ENCODE measurements around the gene HOXB7.

HOXB7 gene

DNA sequence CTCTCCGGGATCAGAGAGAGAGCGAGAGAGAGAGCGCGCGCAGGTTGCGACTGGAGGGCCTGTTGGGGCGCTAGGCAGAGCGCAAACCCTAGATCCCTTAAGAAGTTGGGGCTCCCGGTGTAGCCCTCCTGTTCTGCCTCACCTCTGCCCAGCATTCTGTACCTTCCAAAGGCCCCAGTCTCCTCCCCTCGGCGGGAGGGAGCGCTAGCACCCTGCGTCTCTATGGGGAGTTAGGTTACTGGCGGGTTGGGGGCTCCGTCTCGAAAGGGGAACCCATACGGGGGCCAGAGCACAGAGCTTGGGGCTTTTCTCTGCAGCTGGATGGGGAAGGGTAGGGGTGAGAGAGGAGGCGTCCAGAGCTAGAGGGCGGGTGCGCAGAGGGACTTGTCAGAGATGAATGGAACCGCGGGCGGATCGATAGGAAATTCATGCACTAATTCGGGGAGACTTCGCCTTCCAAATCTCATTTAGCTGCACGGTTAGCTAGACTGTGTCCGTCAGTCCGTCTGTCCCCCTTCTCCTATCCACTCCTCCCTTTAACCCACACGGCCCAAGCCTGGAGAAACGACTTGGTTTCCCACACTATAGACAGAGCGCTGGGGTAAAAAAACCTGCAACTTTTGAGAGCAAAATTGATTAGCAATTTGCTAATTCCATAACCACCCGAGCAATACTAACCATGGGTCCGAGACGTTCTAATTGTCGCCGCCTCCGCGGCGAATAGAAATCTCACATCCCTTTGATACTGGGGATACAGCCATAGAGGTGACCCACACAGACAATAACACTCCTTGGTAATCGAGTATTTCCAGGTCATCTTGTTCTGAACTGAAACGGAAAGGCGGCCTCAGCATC, 32.0 kb downstream of the HOXB7 start:
- no peak for DNase-seq

DNA sequence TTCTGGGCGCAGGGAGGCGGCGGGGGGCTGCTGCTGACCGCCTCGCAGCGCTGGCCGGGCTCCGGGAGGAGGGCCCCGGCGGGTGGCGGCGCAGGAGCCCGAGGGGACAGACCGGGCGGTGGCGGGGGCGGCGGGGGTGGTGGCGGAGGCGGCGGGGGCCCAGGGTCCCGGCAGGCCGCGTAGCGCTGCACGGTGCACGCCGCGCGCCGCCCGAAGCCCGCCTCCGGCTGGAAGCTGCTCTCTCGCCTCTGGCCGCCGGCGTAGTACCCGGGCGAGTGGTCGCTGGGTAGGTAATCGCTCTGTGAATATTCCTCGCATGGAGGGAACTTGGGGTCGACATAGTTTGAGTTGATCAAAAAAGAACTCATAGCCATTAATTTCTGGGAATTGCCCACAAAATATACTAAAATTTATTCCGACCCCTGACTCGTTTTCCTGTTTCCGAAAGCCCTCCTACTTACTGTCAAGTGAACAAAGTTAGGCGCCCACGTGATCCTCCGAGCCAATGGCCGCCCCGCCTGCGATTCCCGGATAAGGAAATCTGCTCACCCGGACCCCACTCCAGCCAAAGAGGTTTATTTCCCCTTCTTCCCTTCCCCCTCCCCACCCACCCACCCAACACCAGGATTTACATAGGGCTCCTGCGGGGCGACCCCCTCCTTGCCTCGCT, 32.7 kb downstream of the HOXB7 start, which contains the start of gene HOXB4:
Gene HOXB4 (minus strand): TSS at position 405 of the 670 bp plus-strand sequence. CDS start 31 bp downstream, at position 374.
- DNase-seq: peak; percentile 77

DNA sequence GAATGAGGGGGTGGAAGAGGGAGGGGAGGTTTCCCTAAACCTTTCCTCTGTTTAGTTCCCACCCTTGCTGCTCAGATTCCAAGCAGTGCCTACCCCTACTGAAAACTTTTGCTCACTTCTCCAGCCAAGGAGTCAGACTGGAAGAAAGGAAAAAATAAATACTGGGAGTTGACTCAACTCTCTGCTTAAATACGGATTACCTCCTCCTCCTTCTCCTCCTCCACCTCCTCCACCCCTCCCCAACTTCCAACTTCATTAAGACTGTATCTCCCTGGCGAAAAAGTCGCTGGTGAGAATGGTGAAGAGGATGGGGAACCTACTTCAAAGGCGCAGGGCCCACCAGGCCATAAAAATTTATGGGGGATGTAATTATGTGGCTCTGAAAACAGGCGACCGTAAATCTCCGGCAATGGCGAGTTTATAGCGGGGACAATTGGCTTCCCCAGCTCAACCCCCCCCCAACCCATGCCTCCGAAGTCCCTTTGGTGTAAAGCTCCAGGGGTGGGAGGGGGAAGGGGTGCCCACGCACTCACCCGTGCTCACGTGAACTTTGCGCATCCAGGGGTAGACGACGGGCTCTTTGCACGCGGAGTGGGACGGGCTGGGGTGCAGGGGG, 33.4 kb downstream of the HOXB7 start:
- peak; percentile 37 for DNase-seq

DNA sequence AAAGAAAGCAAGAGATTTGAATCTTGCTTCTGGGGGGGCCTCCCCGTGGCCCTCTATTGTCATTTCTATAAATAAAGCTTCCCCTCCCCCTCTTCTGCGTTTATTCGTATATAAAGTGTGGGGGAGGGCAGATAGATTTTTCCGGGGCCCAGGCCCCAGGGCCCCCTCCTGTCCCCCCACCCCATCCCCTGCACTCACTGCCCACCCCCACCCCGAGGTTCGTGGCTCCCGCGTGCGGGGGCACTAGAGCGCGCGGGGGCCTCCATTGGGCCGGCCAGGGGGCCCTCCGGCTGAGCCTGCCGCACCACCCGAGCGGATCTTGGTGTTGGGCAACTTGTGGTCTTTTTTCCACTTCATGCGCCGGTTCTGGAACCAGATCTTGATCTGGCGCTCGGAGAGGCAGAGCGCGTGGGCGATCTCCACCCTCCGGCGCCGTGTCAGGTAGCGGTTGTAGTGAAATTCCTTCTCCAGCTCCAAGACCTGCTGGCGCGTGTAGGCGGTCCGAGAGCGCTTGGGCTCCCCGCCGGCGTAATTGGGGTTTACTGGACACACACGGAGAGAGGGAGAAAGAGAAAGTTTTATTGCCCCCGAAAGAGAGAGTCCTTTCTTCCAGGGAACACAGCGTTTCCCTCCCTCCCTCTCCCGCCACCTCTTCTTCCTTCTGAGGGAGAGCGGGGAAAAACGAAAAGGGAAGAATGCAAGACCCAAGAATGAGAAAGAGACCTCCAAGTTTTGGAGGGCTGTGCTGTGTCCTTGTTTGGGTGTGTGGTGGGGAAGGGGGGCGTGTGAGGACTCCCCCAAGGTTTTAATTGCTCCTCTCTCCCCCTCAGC, 34.1 kb downstream of the HOXB7 start:
- DNase-seq: no peak

DNA sequence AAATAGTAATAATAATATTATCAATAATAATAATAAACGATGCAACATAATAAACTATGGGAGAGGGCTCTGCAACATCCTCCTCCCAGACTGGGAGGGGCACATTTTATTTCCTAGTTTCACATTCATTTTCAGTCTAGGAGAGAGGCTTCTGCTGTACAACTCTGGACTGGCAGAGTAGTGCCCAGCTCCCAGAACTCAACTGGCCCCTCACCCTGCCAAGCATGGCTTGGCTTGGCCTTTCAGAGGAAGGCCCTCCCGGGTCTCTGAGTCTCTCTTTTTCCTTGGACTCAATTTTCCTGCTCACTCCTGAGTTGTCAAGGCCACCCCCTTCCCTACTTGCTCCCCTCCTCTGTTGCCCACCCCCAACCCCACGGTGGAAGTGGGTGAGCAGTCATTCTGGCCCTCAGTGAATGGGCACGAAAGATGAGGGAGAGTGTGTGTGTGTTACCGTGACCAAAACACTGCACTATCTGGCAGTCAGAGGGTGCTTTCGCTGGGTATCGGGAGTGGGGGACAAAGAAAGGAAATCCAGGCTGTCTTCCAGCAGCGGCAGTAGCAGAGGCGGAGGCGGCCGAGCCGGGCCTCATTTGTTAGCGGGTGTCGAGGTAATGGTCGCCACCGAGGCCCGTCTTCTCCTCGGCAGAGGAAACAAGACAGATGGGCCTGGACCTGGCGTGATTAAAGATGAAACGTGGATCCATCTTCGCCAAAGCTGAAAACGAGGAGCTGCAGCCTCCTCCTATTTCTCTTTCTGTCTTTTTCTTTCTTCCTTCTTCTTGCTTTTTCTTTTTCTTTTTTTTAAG, 34.9 kb downstream of the HOXB7 start:
- DNase-seq: no peak

DNA sequence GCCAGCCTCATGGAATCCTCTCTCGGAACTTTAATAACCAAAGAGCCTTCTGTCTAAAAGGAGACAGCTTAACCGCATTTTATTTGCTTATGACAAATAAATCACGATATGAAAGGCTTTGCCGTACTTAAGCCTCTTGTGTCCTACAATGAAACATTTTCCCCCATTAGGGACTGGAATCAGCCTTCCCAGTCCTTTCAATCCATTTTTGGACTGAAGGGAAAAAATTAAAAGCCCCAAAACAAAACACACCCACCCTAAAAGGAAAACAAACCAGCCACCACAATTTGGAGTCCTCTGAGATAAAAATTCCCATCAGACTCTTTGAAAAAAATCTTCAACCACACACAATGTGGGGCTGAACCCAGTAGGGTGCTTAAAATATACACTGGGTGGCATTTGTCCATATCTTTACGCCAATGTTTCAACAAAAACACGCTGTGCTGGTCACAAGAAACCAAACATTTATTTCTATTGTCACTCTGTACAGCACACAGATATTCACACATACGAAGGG, 35.7 kb downstream of the HOXB7 start:
- DNase-seq: no peak

DNA sequence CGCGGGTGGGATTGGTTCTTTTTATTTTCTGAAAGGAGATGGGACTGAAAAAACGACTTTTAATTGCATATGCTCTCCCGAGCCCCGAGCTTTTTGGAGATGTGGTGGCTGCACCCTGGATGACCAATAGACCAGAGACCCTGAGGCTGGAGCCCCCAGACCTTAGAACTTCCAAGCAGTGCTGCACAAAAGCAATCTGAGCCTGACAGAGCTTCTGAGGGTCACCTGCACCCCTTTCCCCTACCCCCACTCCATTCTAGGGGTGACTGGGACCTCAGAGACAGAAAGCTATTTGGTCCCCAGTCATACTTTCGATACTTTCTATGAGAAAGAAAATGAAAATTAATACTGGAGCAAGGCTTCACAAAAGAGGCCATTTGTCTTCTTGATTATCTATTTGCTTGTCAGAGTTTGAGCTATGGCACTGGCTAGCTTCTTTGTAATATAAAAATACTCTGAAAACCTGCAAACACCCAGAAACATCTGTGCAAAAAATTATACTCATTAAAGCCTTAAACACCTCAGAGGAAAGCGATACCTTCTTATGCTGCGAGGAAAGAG, 36.2 kb downstream of the HOXB7 start:
- no peak for DNase-seq

DNA sequence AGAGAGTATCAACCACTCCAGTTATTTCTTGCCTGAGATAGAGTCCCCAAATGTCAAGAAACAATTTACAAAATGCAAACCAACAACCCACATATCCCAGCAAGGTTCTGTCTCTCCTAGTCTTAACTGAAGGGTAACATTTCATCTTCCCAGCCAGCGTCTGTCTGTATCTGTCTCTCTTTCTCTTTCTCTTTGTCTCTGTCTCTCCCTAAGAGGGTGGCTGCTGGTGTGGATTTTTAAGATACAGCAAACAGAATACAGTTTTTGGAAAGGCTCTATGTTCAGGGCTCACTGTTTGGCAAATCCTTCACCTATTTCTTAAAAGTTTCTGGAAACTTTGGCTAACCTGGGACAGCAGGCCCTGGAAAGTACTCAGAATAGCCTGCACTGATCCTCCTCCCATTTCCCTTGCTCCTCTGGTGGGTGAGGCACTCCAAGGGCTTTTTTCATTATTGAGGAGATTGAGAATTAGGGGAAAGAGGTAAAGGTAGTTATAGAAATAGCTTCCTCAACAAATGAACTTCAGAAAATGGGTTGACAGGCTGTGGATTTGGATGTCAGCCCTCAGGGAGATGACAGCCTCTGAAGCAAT, 38.9 kb downstream of the HOXB7 start:
- DNase-seq: no peak

DNA sequence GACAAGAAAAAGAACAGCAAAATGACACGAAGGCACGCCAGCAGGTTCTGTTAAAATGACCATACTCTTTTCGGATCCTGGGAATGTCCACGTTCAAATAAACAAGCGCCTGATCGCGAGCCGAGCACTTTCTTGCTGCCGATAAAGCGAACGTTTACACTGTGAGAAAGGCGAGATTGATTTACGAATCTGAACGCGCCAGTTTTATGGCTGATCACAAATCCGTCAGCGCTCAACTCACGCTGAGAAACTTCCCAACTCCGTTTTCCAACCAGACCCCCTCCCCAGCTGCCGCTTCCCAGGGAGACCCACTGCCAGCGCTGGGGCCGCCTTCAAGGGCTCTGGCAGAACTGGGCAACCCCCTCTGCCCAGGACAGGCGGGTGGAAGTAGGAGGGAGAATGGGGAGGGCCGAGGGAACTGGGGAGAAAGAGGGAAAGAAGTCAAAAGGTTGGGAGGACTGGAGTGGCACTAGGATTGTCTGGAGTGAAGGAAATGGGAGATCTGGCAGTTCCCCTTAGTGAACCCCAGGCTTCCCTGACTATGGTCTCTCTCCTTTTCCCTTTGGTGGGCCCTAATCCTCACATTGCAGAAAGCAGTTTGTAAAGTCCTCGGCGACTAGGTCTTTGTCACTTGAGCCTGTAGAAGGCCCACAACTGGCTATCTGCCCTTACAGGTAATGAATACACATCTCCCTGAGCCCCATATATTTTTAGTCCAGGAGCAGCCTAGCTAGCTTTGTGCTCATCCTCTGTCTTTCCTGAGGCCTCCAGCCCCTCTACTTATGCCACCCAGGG, 39.6 kb downstream of the HOXB7 start:
- no peak for DNase-seq

DNA sequence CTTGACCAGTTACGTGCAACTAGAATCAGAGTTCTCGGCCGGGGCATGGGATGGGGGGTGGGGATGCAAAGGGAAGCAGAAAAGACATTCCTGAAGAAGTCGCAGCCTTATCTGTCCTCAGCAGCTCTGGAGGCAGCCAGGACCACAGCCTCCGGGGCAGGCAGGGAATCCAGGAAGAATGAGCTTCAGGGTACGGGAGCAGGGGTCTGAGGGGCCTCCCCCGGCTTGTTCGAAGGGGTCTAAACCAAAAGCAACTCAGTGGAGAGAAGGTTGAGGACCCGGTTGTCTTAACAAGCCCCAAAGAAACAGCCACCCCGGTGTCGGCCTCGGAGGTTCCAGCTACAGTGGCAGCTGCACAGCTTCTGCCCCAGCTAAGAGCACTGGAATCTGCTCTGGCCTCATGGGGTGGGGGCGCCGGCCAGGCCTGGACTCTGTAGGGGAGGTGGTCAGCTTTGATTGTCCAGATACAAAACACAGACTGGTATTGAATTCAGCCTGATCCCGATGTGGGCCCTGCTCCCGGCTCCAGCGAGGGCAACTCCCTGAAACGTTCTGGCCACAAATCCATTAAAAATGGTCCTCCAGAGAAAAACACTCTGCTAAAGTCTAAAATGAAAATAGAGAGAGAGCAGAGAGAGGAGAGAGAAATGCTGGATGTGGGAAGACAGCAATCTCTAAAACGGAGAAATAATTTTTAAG, 40.3 kb downstream of the HOXB7 start:
- DNase-seq: no peak

DNA sequence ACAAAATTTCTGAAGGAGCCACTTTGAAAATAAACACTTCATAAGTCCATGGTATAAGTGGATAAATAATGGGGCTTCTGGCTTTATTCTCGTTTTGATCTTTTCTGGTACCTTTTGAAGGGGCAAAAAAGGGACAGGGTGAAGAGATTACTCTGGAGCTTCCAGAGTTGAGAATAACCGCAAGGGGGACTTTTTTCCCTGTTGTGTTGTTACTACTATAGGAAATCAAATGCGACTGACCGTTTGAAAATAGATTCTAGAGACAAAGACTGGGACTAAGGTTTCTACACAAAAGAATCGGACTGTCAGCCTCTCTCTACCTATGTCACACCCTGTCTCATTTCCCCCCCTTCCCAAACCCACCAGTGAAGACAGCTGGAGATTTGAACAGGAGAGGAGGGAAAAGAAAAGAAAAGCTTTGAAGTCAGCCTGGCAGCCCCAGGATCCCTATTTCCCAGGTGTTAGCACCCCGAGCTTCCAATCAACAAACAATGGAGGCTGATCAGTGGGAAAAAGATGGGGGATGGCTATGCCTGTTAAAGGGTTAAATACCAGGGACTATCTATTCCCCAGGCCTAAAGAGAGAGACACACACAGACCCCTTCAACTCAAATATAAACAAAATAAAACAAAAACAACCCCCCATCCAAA, 41.0 kb downstream of the HOXB7 start:
- no peak for DNase-seq

DNA sequence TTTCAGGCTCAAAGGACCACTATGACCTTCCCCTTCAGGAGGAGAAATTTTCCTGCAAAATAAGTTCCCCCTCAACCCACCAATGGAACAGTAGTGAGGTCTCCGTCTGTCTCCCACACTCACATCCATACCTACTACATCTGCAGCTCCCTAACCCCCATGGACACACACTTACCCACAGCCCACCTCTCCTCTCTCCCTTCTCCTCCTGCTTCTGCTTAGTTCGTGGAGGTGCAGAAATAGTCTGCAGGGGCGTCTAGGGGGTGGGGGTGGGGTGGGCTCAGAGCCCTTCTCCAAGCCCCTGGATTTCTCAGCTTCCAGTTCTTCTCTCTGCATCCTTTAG, 41.6 kb downstream of the HOXB7 start:
- no peak for DNase-seq

DNA sequence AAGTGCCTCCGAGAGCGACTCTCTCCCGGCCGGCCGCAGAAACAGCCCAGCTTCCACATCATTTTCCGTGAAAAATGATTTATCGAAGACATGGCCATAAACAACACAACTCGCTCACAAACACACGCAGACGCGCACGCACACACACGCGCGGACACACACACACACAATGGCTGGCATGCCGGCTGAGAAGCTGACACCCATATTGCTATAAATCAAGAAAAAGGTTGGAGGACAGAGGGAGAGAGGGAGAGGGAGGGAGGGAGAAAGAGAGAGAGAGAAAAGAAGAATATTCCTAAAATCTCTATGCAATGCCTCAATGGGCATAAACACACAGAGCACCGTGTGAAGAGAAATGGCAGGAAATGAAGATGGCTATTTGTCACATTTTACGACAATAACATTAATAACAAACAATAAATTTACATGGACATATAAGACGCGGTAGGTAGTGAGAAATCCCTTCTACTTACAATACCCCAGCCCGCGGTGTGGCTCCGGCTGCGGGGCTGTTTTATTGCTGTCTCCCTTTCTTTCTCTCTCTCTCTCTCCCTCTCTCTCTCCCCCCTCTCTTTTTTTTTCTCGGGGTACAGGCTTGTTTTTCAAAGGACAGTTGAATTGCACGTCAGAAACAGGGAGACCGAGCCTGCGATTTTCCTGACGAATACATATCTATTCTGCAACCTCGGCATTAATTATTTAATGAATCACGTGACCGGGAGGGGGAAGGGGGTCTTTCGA, 42.1 kb downstream of the HOXB7 start:
- DNase-seq: no peak

DNA sequence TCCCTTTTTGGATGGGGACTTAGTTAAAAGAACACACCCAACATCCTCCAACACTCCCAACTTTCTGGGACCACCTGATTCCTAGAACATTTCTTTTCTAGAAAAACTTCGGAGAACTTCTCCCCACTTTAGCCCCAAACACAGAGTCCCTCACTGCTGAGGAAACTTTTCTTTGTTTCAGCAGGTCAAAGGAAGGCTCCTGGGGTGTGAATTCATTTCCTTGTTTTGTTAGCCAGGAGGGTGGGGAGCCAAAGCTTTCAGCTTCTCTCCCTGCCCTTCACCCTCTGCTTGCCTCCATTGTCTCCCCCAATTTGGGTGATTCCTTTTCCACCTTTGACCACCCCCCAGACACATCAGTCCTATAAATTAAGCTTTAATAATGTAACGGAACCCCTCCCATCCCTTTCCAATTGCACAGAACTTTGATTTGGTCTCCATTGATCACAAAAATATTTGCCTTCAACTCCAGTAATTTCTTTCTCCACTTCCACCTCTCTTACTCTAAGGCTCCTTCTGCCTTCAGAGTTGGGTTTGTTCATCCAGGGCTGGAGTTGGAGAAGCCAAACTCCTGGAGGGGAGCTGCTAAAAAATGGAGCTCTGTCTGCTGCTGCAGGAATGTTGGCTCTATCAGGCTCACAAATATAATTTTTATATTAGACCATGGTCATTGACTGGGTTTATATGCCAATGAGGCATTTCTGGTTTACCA, 43.0 kb downstream of the HOXB7 start:
- no peak for DNase-seq

DNA sequence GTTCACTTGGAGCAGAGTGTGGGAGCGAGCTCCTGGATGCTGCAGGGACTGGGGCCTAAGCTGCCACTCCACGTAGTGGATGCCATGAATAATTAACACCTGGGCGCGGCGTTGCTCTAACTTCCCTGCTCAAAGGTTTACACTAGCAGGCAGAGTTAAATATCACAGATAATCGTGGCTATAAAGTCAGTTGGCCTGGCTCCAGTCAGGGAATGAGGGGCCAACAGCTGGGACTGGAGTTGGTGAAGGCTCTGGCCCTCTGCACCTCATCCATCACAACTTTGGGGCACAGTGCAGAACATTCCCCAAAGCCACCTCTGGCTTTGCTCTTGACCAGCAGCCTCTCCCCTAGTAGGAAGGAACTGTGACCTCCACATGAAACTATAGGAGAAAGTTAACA, 43.6 kb downstream of the HOXB7 start:
- no peak for DNase-seq

DNA sequence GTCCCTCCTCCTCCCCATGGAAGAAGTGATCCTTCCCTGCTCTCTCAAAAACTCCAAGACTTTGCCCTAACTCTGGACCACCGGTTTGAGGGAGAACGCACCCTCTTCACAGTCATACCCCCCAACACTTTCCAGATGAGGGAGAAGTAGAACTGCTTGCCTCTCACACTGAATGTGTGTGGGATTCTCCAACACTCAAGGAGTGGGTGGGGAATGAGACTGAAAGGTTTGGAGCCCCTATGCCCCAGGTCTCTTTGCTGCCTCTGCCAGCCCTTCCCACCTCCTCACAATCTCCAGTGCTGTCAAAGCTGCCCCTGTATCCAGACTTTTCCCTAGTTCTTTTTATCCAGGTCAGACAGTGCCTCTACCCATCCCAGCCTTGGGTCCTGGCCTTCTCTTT, 44.1 kb downstream of the HOXB7 start:
- DNase-seq: no peak

DNA sequence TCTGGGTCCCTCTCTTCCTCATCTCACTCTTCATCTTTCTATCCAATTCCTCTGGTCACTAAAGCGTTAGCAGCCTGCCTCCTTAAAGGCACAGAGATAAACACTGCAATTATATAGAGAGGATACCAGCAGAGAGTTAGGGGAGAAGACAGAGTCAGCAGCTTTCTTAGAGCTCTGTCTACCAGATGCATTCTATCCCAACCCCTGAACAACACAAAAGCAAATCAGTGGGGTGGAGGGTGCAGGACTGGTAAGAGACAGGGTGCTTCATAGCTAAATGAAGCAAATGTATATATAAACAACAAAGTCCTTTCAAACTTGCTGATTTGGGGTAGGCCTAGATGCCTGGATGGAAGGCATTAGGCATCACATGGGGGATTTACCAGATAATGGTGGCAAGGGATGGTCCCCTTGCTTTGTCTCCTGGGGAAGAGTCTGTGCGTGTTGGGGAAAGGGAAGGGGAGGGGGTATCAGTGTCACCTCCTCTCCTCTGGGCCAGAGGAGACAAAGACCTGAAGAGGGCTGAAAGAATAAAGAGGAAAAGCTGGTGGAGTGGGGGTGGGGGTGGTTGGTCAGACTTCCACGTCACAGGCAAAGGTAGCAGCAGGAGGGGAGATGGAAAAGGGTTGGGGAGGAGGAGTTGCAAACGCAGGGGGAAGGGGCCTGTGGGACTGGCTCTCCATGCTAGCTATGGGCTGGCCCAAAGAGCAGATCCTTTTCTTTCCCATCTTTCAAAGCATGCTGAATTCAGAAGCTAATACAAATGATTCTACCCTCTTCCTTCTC, 44.7 kb downstream of the HOXB7 start:
- no peak for DNase-seq

Measured in CD4-positive, alpha-beta T cell treated with Interleukin-17A for 4 hours (primary cell).